NCI-H2227 (cell line): Measurements from ENCODE around the gene SENP6.
"Not testable (repeated sequence)": the region's sequence is repeated elsewhere in the genome, so short reads cannot be mapped to it uniquely, and the experiment has no call there.

Experiments used
- DNase-seq: peaks from one replicate; lab custom pipeline; 2025; ENCODE audit not compliant: unreplicated experiment; lab: John Stamatoyannopoulos, UW

SENP6 gene

DNA sequence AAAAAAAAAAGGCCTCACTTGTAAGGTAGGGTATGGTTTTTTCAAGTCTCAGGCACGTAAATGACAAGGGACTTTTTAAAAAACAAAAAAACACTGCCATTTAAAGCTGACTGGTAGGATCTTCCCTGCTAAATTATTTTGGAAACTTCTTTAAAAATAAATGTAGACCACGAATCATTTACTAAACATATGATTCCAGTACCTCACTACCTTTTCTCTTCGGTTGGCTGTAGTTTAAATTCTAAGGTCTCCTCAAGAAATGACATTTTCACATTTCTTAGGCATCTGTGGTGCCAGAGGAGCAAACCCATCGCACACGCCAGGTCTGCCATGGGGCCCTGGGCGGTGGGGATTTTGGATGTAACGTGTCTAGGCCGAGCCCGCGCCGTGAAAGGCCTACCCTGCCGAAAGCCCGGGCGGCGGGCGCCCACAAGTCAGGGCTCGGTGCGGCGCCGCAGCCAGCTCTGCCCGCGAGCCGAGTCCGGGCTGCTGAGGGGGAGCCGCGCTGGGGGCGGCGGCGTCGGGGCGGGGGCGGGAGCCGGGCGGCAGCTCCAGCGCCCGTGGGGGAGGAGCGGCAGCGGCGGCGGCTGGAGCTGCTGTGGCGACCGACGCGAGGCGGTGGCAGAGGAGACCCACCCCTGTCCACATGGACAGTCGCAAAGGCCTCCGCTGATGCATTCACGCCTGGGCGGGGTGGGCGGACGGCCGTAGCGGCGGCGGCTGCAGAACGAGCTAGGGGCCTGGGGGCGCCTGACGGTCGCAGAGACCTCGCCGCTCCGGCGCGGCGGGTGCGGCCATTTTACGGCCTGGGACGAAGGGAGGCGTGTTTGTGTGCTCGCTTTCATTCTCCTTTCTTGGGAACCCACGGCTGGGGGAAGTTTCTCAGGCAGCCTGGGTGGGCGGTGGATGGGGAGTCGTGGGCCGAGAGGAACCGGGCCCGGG is at the start of gene SENP6:
TSS of gene SENP6 (plus strand) at position 577 of the 942 bp plus-strand sequence. CDS start 645 bp downstream, outside the sequence.
- peak; percentile 84 for DNase-seq

DNA sequence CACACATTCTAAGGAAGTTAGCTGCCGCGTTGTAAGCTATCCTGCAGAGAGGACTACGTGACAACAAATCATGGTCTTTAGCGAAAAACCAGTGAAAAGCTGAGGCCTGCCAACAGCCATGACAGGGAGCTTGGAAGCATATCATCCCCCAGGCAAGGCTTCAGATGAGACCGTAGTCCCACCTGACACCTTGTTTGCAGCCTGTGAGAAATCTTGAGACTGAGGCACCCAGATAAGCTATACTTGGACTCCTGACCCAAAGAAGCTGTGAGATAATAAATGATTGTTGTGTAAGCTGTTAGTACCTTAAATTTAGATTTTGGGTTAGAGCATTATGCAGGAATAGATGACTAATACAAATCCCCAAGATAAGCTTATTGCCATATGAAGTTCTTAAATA is 45.4 kb upstream of the SENP6 start:
- no peak for DNase-seq

GRCh38 chr6:75557068-75557467 is 44.6 kb upstream of the SENP6 start:
- DNase-seq, result no peak

- DNase-seq, result no peak
Measured at GRCh38 chr6:75563032-75563431, 38.6 kb upstream of the SENP6 start.

- DNase-seq, result no peak
Measured at GRCh38 chr6:75566137-75566767, 35.4 kb upstream of the SENP6 start.

GRCh38 chr6:75568100-75568499 is 33.6 kb upstream of the SENP6 start:
- DNase-seq, result no peak

- DNase-seq, result no peak
Measured at GRCh38 chr6:75568965-75569364, 32.7 kb upstream of the SENP6 start.

- not testable (repeated sequence) for DNase-seq
Measured at GRCh38 chr6:75570671-75571070, 31.0 kb upstream of the SENP6 start.

GRCh38 chr6:75572072-75572471 is 29.6 kb upstream of the SENP6 start:
- DNase-seq, result no peak

GRCh38 chr6:75579951-75580350 is 21.7 kb upstream of the SENP6 start:
- no peak for DNase-seq

DNA sequence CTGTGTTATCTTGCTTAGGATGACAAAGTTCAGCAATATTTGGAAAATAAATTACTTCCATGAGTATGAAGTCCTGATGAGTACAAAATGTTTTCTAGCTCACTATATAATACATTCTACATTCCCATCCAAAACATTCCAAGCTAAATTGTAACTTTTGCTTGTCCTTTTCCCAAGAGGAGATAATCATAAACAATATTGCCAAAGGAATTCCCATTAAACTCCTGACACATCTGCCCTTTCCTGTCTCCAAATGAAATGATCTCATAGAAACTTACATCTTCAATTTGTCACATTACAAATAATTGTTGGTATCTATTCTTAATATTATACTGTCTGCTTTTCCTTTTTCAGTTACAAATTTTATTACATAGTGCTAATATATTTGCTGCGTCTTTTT is 20.4 kb upstream of the SENP6 start:
- DNase-seq, result no peak

DNA sequence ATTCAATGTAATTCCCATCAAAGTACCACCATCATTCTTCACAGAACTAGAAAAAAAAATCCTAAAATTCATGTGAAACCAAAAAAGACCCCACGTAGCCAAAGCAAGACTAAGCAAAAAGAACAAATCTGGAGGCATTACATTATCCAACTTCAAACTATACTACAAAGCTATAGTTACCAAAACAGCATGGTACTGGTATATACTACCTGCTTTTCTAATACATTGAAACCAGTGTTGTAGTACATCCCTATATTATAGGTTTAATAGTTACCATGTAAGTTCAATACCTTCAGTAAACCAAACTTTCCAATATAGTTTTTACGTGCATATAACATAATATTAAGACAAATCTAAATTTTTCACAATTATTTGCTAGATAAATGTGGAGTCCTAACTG is 17.1 kb upstream of the SENP6 start:
- DNase-seq, result not testable (repeated sequence)

DNA sequence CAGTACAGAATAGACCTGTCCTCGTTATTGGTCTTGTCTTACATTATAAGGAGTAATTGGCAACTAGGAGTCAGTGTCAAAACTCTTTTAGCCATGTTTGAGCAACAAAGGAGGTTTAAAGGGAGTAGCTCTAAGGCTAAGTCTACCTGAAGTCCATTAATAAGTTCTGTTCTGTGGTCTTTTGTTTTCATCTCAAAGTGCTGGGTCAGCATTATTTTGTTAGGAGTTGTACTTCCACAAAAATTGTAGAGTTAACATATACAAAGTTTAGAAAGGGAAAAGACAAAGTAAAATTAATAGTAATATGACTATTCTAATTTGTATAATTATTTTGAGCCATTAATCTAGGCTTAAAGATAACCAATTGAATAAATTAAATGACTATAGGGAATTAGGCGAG is 12.7 kb upstream of the SENP6 start:
- no peak for DNase-seq

GRCh38 chr6:75590370-75590769 is 11.3 kb upstream of the SENP6 start:
- no peak for DNase-seq

- not testable (repeated sequence) for DNase-seq
Measured at GRCh38 chr6:75596380-75596779, 5.3 kb upstream of the SENP6 start.

DNA sequence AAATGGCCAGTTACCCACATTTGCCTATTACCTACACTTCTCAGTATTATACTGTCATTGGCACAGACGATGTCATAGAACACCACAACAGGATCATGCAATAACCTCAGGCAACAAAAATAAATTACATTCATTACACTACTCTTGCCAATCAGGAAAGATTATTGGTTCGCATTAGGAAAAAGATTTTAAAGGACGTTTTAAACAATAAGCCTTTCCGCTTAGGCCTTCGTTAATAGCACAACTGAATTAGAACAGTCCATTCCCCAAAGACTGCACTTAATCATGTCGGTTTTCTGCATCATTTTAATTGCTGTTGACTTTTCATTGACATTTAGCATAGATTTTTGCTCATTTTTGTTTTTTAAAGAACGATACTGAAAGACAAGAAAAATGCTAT is 912 bp upstream of the SENP6 start:
- DNase-seq, result peak; percentile 10

DNA sequence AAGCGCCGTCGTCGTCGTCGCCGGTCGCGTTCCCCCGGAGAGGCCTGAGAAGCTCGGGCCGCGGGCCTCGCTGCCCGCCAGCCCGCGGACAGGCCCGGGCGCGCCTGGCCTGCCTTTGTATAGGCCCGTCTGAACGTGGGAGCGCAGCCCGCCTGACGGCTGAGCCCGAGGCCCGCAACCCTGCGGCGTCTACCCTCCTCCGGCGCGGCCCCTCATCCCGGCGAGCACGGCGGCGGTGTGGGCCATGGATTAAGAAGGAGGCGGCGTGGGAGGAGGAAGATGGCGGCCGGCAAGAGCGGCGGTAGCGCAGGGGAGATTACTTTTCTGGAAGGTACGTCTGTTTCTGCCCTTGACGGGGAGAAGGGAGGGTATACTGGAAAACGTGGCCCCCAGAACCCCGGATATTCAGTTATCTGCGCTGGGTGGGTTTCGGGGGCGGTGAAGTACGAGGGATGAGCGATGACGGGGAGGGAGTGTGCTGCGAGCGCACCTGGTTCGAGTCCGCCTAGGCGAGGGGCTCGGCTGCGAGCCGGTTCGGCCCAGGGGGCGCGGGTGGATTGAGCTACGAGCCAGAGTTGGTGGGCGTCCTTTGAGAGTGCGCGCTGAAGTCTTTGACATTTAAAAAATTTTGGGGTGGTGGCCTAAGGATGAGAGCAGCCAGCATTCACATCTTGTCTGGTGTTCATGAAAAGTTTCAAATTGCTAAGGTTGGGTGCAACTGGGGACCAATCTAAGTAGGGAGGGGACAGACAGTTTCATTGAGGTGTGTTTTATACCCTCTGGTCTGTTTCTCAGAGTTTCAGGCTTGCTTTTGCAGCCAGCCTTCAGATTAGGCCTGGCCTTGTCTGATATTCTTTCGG is 796 bp downstream of the SENP6 start:
- peak; percentile 56 for DNase-seq

GRCh38 chr6:75603106-75603420 is 1.4 kb downstream of the SENP6 start:
- DNase-seq, result no peak

- DNase-seq, result no peak
Measured at GRCh38 chr6:75604294-75604693, 2.6 kb downstream of the SENP6 start.

- DNase-seq, result no peak
Measured at GRCh38 chr6:75605635-75606034, 4.0 kb downstream of the SENP6 start.

- no peak for DNase-seq
Measured at GRCh38 chr6:75608304-75608703, 6.6 kb downstream of the SENP6 start.
